Ishikawa (cell line): ENCODE measurements around the gene EPHB4.

ENCODE experiments used
- CEBPB ChIP-seq: IDR thresholded peaks from 2 replicates; pipeline ENCODE4 v1.6.1; 2012
- CREB1 ChIP-seq: IDR thresholded peaks from 2 replicates; pipeline ENCODE4 v1.6.1; 2012; ENCODE audit warnings: low read depth
- EGR1 ChIP-seq: IDR thresholded peaks from 2 replicates; pipeline ENCODE4 v1.6.1; 2012
- EP300 ChIP-seq: IDR thresholded peaks from 2 replicates; pipeline ENCODE4 v1.6.1; 2012; ENCODE audit warnings: borderline replicate concordance
- FOXM1 ChIP-seq: IDR thresholded peaks from 2 replicates; pipeline ENCODE4 v1.6.1; 2012; ENCODE audit warnings: low read depth, borderline replicate concordance
- MAX ChIP-seq: IDR thresholded peaks from 2 replicates; pipeline ENCODE4 v1.6.1; 2012
- NFIC ChIP-seq: IDR thresholded peaks from 2 replicates; pipeline ENCODE4 v1.6.1; 2012
- RAD21 ChIP-seq: IDR thresholded peaks from 2 replicates; pipeline ENCODE4 v1.6.1; 2012; ENCODE audit warnings: low read depth
- TAF1 ChIP-seq: IDR thresholded peaks from 2 replicates; pipeline ENCODE4 v1.6.1; 2012; ENCODE audit warnings: low read depth, mild to moderate bottlenecking
- TCF12 ChIP-seq: IDR thresholded peaks from 2 replicates; pipeline ENCODE4 v1.6.1; 2012; ENCODE audit warnings: low read depth
- TEAD4 ChIP-seq: IDR thresholded peaks from 2 replicates; pipeline ENCODE4 v1.6.1; 2012
- USF1 ChIP-seq: IDR thresholded peaks from 2 replicates; pipeline ENCODE4 v1.6.1; 2012
- YY1 ChIP-seq: IDR thresholded peaks from 2 replicates; pipeline ENCODE4 v1.6.1; 2012; ENCODE audit warnings: low read depth
- ZBTB7A ChIP-seq: IDR thresholded peaks from 2 replicates; pipeline ENCODE4 v1.6.1; 2012; ENCODE audit warnings: low read depth
- TF ChIP-seq, protein P1 (sequence below): IDR thresholded peaks from 2 replicates; pipeline ENCODE4 v1.6.1; 2012; ENCODE audit warnings: low read depth, mild to moderate bottlenecking

Gene EPHB4

DNA sequence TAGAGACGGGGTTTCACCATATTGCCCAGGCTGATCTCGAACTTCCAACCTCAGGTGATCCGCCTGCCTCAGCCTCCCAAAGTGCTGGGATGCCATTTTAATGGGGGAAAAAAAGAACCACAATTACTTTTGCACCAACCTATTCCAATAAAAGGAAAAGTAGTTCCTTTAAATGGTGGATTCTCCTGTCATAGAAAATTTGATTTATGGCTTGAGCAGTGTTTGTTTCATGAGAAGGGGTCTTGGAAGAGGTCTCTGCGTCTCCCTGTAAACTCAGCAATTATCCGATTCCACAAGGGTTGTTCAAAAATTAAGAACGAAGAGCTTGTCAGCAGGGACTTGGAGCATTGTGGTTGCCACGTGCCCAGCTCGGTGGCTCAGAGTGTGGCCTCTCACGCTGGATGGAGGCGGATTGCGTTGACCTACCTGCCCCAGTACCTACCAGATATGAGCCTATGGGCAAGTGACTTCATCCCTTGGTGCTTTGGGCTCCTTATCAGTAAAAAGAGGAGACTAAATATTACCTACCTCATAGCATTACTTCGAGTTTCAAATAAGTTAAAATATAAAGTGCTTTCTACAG lies 37.0 kb upstream of the EPHB4 start:
- TF ChIP-seq YY1 (no peak), NFIC (no peak), USF1 (no peak), ZBTB7A (no peak), TCF12 (no peak), MAX (no peak), FOXM1 (no peak), CREB1 (no peak), CEBPB (no peak), TEAD4 (no peak), EGR1 (no peak), EP300 (no peak), RAD21 (no peak), TAF1 (no peak)
- TF ChIP-seq, protein P1, sequence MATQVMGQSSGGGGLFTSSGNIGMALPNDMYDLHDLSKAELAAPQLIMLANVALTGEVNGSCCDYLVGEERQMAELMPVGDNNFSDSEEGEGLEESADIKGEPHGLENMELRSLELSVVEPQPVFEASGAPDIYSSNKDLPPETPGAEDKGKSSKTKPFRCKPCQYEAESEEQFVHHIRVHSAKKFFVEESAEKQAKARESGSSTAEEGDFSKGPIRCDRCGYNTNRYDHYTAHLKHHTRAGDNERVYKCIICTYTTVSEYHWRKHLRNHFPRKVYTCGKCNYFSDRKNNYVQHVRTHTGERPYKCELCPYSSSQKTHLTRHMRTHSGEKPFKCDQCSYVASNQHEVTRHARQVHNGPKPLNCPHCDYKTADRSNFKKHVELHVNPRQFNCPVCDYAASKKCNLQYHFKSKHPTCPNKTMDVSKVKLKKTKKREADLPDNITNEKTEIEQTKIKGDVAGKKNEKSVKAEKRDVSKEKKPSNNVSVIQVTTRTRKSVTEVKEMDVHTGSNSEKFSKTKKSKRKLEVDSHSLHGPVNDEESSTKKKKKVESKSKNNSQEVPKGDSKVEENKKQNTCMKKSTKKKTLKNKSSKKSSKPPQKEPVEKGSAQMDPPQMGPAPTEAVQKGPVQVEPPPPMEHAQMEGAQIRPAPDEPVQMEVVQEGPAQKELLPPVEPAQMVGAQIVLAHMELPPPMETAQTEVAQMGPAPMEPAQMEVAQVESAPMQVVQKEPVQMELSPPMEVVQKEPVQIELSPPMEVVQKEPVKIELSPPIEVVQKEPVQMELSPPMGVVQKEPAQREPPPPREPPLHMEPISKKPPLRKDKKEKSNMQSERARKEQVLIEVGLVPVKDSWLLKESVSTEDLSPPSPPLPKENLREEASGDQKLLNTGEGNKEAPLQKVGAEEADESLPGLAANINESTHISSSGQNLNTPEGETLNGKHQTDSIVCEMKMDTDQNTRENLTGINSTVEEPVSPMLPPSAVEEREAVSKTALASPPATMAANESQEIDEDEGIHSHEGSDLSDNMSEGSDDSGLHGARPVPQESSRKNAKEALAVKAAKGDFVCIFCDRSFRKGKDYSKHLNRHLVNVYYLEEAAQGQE = no peak

DNA sequence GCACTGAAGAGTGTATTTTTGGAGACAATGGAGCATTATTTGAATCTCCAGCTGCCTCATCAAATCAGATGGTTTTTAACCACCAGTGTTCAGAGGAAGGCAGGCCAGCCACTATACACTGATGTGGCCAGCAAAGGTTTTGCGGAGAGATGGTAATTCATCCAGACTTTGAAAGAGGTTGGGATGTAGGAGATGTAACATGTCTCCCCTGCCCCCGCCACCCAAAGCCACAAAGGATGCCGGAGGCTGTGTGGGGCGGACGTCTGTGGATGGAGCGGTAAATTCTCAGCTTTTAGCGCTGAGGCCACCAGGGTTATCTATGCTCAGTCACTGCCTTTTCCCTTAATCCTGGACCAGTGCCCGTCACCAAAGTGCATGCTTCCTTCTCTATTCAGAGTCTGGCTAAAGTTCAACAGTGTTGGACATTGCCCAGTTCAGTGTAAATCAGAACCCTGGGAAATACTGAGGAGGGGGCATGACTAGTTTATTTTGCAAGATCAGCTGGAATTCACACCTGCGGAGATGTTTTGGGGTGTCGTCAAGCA lies 36.2 kb upstream of the EPHB4 start:
- TF ChIP-seq, protein P1 = no peak
- TF ChIP-seq CEBPB (no peak), CREB1 (no peak), NFIC (no peak), TAF1 (no peak), TEAD4 (no peak), FOXM1 (no peak)

GRCh38 chr7:100861616-100861985 lies 34.3 kb upstream of the EPHB4 start:
- TF ChIP-seq CEBPB (no peak), TEAD4 (no peak), TAF1 (no peak), EP300 (no peak), RAD21 (no peak), ZBTB7A (no peak), MAX (no peak), USF1 (no peak), FOXM1 (no peak), CREB1 (no peak), YY1 (no peak), EGR1 (no peak), NFIC (no peak), TCF12 (no peak)
- TF ChIP-seq, protein P1 = no peak

- no peak for TF ChIP-seq EGR1
- no peak for TF ChIP-seq TEAD4
- TF ChIP-seq USF1 = no peak
- no peak for TF ChIP-seq ZBTB7A
- TF ChIP-seq TCF12 = no peak
- TF ChIP-seq CEBPB = no peak
- no peak for TF ChIP-seq RAD21
- TF ChIP-seq NFIC = no peak
- TF ChIP-seq FOXM1 = no peak
- no peak for TF ChIP-seq TAF1
- no peak for TF ChIP-seq YY1
- no peak for TF ChIP-seq MAX
These were observed 33.6 kb upstream of the EPHB4 start for GRCh38 chr7:100860702-100861615.
